ENCODE results near the gene ELOVL1. TPM values are rescaled to one million over a fixed set of nuclear protein-coding genes. Genes with fewer than 3 reads are reported as not detected.
"Not testable (repeated sequence)": the region's sequence is repeated elsewhere in the genome, so short reads cannot be mapped to it uniquely, and the experiment has no call there.

The ELOVL1 gene
- total RNA-seq: 10 to 100 TPM; 25.7 to 63.2 (median 49.1) TPM

- Histone ChIP-seq H3K4me3 (peak within 1 kb of the TSS; percentile 91 to 98 (median 93)), H3K27me3 (no peaks in the 10 kb centered on the region), H3K36me3 (peaks cover 24 to 31% (median 29%) of the 10 kb centered on the region in 4 donors), H3K9me3 (no peaks in the 10 kb centered on the region), H3K27ac (replicated peaks in 1 of 4) (peak within 1 kb of the TSS; percentile 90 to 96 (median 94)), H3K4me1 (peaks cover 31 to 41% (median 33%) of the 10 kb centered on the region in 4 donors)
- TF ChIP-seq EP300 (IDR thresholded peaks at IDR 0.05): no peak
- TF ChIP-seq CTCF (IDR thresholded peaks at IDR 0.05): peak; percentile 25 to 32 (median 25)
- peak; percentile 54 to 91 for TF ChIP-seq POLR2AphosphoS5 (IDR thresholded peaks at IDR 0.05)
- intact Hi-C loops (cut with DNase I): no loop called here
- WGBS: 0% methylated on average over 8 of the region's 58 CpGs
- peak; percentile 97 for DNase-seq (ENCODE audit: extremely low spot score)
These were observed at the start of gene ELOVL1 for GRCh38 chr1:43367904-43368645. TSS of gene ELOVL1 (minus strand) at chr1:43368011. CDS start at chr1:43365609, 2,402 bp downstream.

GRCh38 chr1:43415901-43416300, 48.1 kb upstream of the ELOVL1 start:
- no peak overlapping the region for H3K27ac ChIP-seq (replicated peaks in 1 of 4)
- no peak for DNase-seq (ENCODE audit: extremely low spot score)
- H3K4me3 ChIP-seq: no peak overlapping the region
- peaks cover 0 to 5% (median 0%) of the 10 kb centered on the region in 4 donors for H3K4me1 ChIP-seq
- intact Hi-C loops (cut with DNase I): loop anchor here (2.0 kb wide), 1 partner anchor 189 kb away; no protein-coding TSS in a partner anchor
- TF ChIP-seq POLR2AphosphoS5 (IDR thresholded peaks at IDR 0.05) (no peak), EP300 (IDR thresholded peaks at IDR 0.05) (no peak), POLR2A (IDR thresholded peaks at IDR 0.05; ENCODE audit: low read depth) (no peak), CTCF (IDR thresholded peaks at IDR 0.05) (no peak)
- WGBS: 81% methylated on average over 4 of the region's 5 CpGs
- no peaks in the 10 kb centered on the region for H3K27me3 ChIP-seq
- no peaks in the 10 kb centered on the region for H3K9me3 ChIP-seq
- H3K36me3 ChIP-seq: peaks cover 30 to 76% (median 67%) of the 10 kb centered on the region in 4 donors

DNA sequence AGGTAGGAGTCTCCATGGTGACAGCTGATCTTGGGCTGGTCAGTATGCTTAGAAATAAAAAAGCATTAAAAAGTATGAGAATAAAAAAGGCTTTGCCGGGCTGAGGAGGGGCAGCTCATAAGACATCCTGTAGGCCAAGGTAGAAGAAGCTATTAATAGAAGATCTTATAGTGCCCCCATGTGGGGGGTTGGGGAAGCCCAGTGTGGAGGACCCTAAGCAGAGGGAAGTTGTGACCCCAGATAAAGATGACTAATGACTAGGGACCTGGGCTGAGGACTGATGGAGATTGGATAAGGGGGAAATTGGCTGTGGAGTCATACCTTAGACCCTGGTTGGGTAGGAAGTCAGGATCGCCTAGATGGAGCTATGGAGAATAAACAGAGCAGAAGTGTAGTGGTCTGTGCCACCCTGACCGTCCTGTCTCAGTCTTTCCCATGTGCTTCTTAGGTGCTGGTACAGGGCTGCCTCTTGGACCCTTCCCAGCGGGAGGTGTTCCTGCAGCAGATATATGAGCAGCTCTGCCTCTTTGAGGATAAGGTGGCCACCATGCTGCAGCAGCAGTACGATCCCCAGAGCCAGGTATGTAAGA, 46.9 kb upstream of the ELOVL1 start:
- DNase-seq (ENCODE audit: extremely low spot score): no peak
- no peak for TF ChIP-seq POLR2AphosphoS5 (IDR thresholded peaks at IDR 0.05)
- TF ChIP-seq CTCF (IDR thresholded peaks at IDR 0.05): peak; percentile 56 to 68 (median 59)
- TF ChIP-seq EP300 (IDR thresholded peaks at IDR 0.05): no peak
- intact Hi-C loops (cut with DNase I): loop anchor here (2.0 kb wide), 1 partner anchor 188 kb away; no protein-coding TSS in a partner anchor
- Histone ChIP-seq H3K36me3 (peaks cover 19 to 75% (median 65%) of the 10 kb centered on the region in 4 donors), H3K27me3 (no peaks in the 10 kb centered on the region), H3K4me1 (peaks cover 0 to 5% (median 0%) of the 10 kb centered on the region in 4 donors), H3K27ac (replicated peaks in 1 of 4) (no peak overlapping the region), H3K9me3 (no peaks in the 10 kb centered on the region), H3K4me3 (no peak overlapping the region)
- 79% methylated on average over 5 of the region's 5 CpGs for WGBS

DNA sequence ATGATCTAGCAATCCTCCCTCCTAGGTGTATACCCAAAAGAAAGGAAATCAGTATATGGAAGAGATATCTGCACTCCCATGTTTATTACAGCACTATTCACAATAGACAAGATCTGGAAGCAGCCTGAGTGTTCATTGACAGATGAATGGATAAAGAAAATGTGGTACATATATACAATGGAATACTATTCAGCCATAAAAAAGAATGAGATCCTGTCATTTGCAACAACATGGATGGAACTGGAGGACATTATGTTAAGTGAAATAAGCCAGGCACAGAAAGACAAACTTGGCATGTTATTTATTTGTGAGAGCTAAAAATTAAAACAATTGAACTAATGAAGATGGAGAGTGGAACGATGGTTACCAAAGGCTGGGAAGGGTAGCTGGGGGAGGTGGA, 45.6 kb upstream of the ELOVL1 start:
- 95% methylated on average over 1 of the region's 1 CpG for whole genome bisulfite sequencing
- H3K27ac ChIP-seq (replicated peaks in 1 of 4); DNase-seq (ENCODE audit: extremely low spot score); H3K27me3 ChIP-seq; H3K4me1 ChIP-seq; intact Hi-C loops (cut with DNase I); H3K4me3 ChIP-seq; H3K9me3 ChIP-seq: not testable (repeated sequence)
- peaks cover 15 to 73% (median 63%) of the 10 kb centered on the region in 4 donors for H3K36me3 ChIP-seq

- no peak overlapping the region for H3K27ac ChIP-seq (replicated peaks in 1 of 4)
- H3K27me3 ChIP-seq: no peaks in the 10 kb centered on the region
- H3K9me3 ChIP-seq: no peaks in the 10 kb centered on the region
- intact Hi-C loops (cut with DNase I): no loop called here
- peaks cover 38 to 73% (median 61%) of the 10 kb centered on the region in 4 donors for H3K36me3 ChIP-seq
- peaks cover 0 to 4% (median under 1%) of the 10 kb centered on the region in 4 donors for H3K4me1 ChIP-seq
- WGBS: 96% methylated on average over 3 of the region's 3 CpGs
- no peak for TF ChIP-seq EP300 (IDR thresholded peaks at IDR 0.05)
- H3K4me3 ChIP-seq: no peak overlapping the region
- DNase-seq (ENCODE audit: extremely low spot score): no peak
These were observed 42.8 kb upstream of the ELOVL1 start for GRCh38 chr1:43410571-43410970.

Data from esophagus muscularis mucosa (tissue), 4 donors.